Keratinocyte (primary cell): ENCODE results near the gene CBFA2T3. TPM values are rescaled to one million over a fixed set of nuclear protein-coding genes. Genes with fewer than 3 reads are reported as not detected.

Experiments
- DNase-seq: peaks from one replicate; pipeline ENCODE4 v3.0.0-alpha.2; 2011; ENCODE audit warnings: low read depth, missing footprints, low spot score
- FAIRE-seq: peaks from 2 replicates; lab custom pipeline; 2011; peaks lifted over from hg19 to GRCh38; lab: Jason Lieb, UNC
- H2AFZ ChIP-seq: 2 replicates; pipeline ENCODE4 v1.6.0; 2012; ENCODE audit warnings: low read length, control low read depth, inconsistent platforms; ENCODE audit not compliant: control insufficient read depth
- H3K27ac ChIP-seq: 2 replicates; pipeline ENCODE4 v1.5.1; 2011; ENCODE audit warnings: low read length; ENCODE audit not compliant: control insufficient read depth, insufficient read depth
- H3K27me3 ChIP-seq: 3 replicates; pipeline ENCODE4 v1.6.0; 2011; ENCODE audit warnings: low read length; ENCODE audit not compliant: control insufficient read depth, insufficient read depth; ENCODE audit errors: extremely low read depth
- H3K36me3 ChIP-seq, 2 experiments: 2 replicates in 1 of 2; 3 replicates in 1 of 2; pipeline ENCODE4 v1.5.1; 2011; ENCODE audit warnings: low read length in 2 of 2, mild to moderate bottlenecking in 1 of 2; ENCODE audit not compliant: control insufficient read depth in 2 of 2, insufficient read depth in 2 of 2; ENCODE audit errors: extremely low read depth in 1 of 2
- H3K4me1 ChIP-seq: 3 replicates; pipeline ENCODE4 v1.5.1; 2011; ENCODE audit warnings: low read length; ENCODE audit not compliant: control insufficient read depth, insufficient read depth; ENCODE audit errors: extremely low read depth
- H3K4me2 ChIP-seq: 3 replicates; pipeline ENCODE4 v1.6.0; 2011; ENCODE audit warnings: low read depth, low read length; ENCODE audit not compliant: control insufficient read depth, insufficient read depth; ENCODE audit errors: extremely low read depth
- H3K4me3 ChIP-seq, 3 experiments: fragments of 200-600 bp in 1 of 3; sonication (generic) in 1 of 3; 2 replicates in 2 of 3; 3 replicates in 1 of 3; pipeline ENCODE4 v1.5.1; 2011 to 2016; ENCODE audit warnings: low read length in 3 of 3, mild to moderate bottlenecking in 3 of 3, control low read depth in 2 of 3, inconsistent platforms in 1 of 3, low read depth in 1 of 3, mixed read lengths in 1 of 3, mixed run types in 1 of 3, moderate library complexity in 1 of 3; ENCODE audit not compliant: control insufficient read depth in 2 of 3, insufficient read depth in 2 of 3; ENCODE audit errors: extremely low read depth in 1 of 3
- H3K79me2 ChIP-seq: 2 replicates; pipeline ENCODE4 v1.6.0; 2012; ENCODE audit warnings: low read length; ENCODE audit not compliant: control insufficient read depth, insufficient read depth
- H3K9ac ChIP-seq: 3 replicates; pipeline ENCODE4 v1.6.0; 2011; ENCODE audit warnings: low read length; ENCODE audit not compliant: control insufficient read depth, insufficient read depth; ENCODE audit errors: extremely low read depth
- H3K9me1 ChIP-seq: 3 replicates; pipeline ENCODE4 v1.6.0; 2011; ENCODE audit warnings: low read length; ENCODE audit not compliant: control insufficient read depth, insufficient read depth; ENCODE audit errors: extremely low read depth
- H3K9me3 ChIP-seq: 2 replicates; pipeline ENCODE4 v1.5.1; 2012; ENCODE audit warnings: low read depth, low read length; ENCODE audit not compliant: control insufficient read depth
- H4K20me1 ChIP-seq: 3 replicates; pipeline ENCODE4 v1.6.0; 2011; ENCODE audit warnings: low read length; ENCODE audit not compliant: control insufficient read depth, insufficient read depth; ENCODE audit errors: extremely low read depth
- CTCF ChIP-seq, 3 experiments: IDR thresholded peaks in 1 of 3; conservative IDR thresholded peaks in 1 of 3; optimal IDR thresholded peaks in 1 of 3; 2 replicates in 2 of 3; 3 replicates in 1 of 3; pipeline versions ENCODE3 to v1.5.1; 2011; ENCODE audit warnings: low read length in 3 of 3, mild to moderate bottlenecking in 3 of 3, moderate library complexity in 2 of 3, control low read depth in 1 of 3, inconsistent platforms in 1 of 3; ENCODE audit not compliant: insufficient read depth in 2 of 3; ENCODE audit errors: extremely low read depth in 1 of 3
- EZH2 ChIP-seq: IDR thresholded peaks from one replicate; pipeline ENCODE4 v1.6.1; 2012; ENCODE audit warnings: inconsistent platforms, mild to moderate bottlenecking, low read length, moderate library complexity
- dilution Hi-C: fragments of 300-500 bp; cut with MboI; formaldehyde crosslinking; loops from one replicate; pipeline ENCODE4 v1.7.0; 2020; ENCODE audit warnings: low sequenced_read_pairs; ENCODE audit not compliant: extremely low pct_ligation_motif_present
- polyA plus RNA-seq, 5 experiments: library from polyadenylated mRNA; depleted of rRNA in 3 of 5; stranded (reverse) in 3 of 5; stranded (forward) in 1 of 5; unstranded in 1 of 5; fragments of >200 nt; gene quantifications; 1 replicate in 1 of 5; 2 replicates in 3 of 5; 3 replicates in 1 of 5; pipeline versions ENCODE4 v1.2.1 to v1.2.3, GENCODE V29; 2011 to 2012; ENCODE audit warnings: missing spikeins in 2 of 5, low read depth in 1 of 5, low replicate concordance in 1 of 5

Gene CBFA2T3
- polyA plus RNA-seq, 1 donor (not counting 4 experiments of a cell fraction or from before 2014, with no cell fraction given), result 0.08 TPM

GRCh38 chr16:88975511-88976061 is 1.4 kb downstream of the CBFA2T3 start:
- no peak overlapping the region for H3K27ac ChIP-seq
- H3K4me2 ChIP-seq, result no peak overlapping the region
- H4K20me1 ChIP-seq, result no peaks in the 10 kb centered on the region
- TF ChIP-seq CTCF (optimal IDR thresholded peaks at IDR 0.05 in 1 of 3, IDR thresholded peaks at IDR 0.05 in 1 of 3, conservative IDR thresholded peaks at IDR 0.05 in 1 of 3; ENCODE audit: extremely low read depth in 1 of 3, insufficient read depth in 2 of 3, low read length in 3 of 3) (no peak), EZH2 (no peak)
- H2AFZ ChIP-seq, result no peak overlapping the region
- H3K9me1 ChIP-seq, result no peaks in the 10 kb centered on the region
- no peak for FAIRE-seq
- H3K27me3 ChIP-seq, result peaks cover 25% of the 10 kb centered on the region
- H3K9ac ChIP-seq, result no peak overlapping the region
- H3K79me2 ChIP-seq, result no peaks in the 10 kb centered on the region
- no peaks in the 10 kb centered on the region for H3K36me3 ChIP-seq
- H3K4me3 ChIP-seq, result no peak overlapping the region
- dilution Hi-C loops, result no loop called here
- H3K4me1 ChIP-seq, result no peaks in the 10 kb centered on the region
- no peaks in the 10 kb centered on the region for H3K9me3 ChIP-seq
- DNase-seq, result no peak

GRCh38 chr16:88974916-88975215 is 2.1 kb downstream of the CBFA2T3 start:
- no peak overlapping the region for H2AFZ ChIP-seq
- H3K9me1 ChIP-seq, result no peaks in the 10 kb centered on the region
- H3K27ac ChIP-seq, result no peak overlapping the region
- H3K4me3 ChIP-seq, result no peak overlapping the region
- no peaks in the 10 kb centered on the region for H3K36me3 ChIP-seq
- H3K4me2 ChIP-seq, result no peak overlapping the region
- FAIRE-seq (no peak), DNase-seq (no peak)
- H3K79me2 ChIP-seq, result no peaks in the 10 kb centered on the region
- no peaks in the 10 kb centered on the region for H4K20me1 ChIP-seq
- TF ChIP-seq CTCF (optimal IDR thresholded peaks at IDR 0.05 in 1 of 3, IDR thresholded peaks at IDR 0.05 in 1 of 3, conservative IDR thresholded peaks at IDR 0.05 in 1 of 3; ENCODE audit: extremely low read depth in 1 of 3, insufficient read depth in 2 of 3, low read length in 3 of 3), result no peak
- TF ChIP-seq EZH2, result no peak
- H3K4me1 ChIP-seq, result no peaks in the 10 kb centered on the region
- no peaks in the 10 kb centered on the region for H3K9me3 ChIP-seq
- dilution Hi-C loops, result no loop called here
- peaks cover 31% of the 10 kb centered on the region for H3K27me3 ChIP-seq
- no peak overlapping the region for H3K9ac ChIP-seq
